ENCODE data around the gene SLC39A10. TPM values are rescaled to one million over a fixed set of nuclear protein-coding genes. Genes with fewer than 3 reads are reported as not detected.
A peak's percentile ranks its signal among the peaks of the same experiment; 100 is the strongest.

Gene SLC39A10, protein sequence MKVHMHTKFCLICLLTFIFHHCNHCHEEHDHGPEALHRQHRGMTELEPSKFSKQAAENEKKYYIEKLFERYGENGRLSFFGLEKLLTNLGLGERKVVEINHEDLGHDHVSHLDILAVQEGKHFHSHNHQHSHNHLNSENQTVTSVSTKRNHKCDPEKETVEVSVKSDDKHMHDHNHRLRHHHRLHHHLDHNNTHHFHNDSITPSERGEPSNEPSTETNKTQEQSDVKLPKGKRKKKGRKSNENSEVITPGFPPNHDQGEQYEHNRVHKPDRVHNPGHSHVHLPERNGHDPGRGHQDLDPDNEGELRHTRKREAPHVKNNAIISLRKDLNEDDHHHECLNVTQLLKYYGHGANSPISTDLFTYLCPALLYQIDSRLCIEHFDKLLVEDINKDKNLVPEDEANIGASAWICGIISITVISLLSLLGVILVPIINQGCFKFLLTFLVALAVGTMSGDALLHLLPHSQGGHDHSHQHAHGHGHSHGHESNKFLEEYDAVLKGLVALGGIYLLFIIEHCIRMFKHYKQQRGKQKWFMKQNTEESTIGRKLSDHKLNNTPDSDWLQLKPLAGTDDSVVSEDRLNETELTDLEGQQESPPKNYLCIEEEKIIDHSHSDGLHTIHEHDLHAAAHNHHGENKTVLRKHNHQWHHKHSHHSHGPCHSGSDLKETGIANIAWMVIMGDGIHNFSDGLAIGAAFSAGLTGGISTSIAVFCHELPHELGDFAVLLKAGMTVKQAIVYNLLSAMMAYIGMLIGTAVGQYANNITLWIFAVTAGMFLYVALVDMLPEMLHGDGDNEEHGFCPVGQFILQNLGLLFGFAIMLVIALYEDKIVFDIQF
- 15.2 TPM for polyA plus RNA-seq (2012; ENCODE audit: insufficient read depth, insufficient read length)

DNA sequence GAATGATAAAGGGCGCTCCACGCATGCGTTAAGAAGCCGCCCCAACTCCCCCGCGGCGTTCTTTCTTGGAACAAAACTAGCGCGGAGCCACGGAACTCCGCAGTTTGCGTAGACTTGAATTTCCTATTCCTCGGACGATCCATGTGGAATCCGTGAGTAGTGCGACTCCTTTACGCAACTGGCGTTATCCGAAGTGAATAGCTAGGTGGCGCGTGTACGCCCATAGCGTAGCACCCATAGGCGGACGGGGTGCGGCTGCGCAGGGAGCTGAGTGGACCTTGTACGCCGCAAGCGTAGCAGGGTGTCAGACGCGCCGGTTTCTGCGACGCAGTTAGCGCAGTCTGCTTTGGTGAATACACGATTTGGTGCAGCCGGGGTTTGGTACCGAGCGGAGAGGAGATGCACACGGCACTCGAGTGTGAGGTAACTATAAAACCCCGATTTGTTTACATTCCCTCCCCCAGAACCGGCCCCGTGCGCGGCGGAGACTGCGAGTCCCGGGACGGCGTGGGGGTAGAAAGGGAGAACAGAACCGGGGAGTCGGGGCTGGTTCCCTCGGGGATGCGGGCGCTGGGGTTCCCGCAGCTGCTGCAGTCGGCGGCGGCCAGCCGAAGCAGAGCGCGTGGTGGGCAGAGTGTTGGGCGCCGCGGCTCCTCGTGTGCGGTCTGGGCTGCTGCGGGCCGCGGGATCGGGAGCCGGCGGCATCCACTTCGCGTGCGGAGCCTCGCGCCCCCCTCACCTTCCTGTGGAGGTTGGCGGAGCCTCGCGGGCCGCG, at the start of gene SLC39A10:
SLC39A10 (plus strand) TSS at position 368 of the 775 bp plus-strand sequence. CDS start 22,817 bp downstream, outside the sequence.
- peak within 1 kb of the TSS; percentile 75 for H3K4me3 ChIP-seq (ENCODE audit: low read length)
- DNase-seq (ENCODE audit: low read depth, low spot score), result peak; percentile 96

DNA sequence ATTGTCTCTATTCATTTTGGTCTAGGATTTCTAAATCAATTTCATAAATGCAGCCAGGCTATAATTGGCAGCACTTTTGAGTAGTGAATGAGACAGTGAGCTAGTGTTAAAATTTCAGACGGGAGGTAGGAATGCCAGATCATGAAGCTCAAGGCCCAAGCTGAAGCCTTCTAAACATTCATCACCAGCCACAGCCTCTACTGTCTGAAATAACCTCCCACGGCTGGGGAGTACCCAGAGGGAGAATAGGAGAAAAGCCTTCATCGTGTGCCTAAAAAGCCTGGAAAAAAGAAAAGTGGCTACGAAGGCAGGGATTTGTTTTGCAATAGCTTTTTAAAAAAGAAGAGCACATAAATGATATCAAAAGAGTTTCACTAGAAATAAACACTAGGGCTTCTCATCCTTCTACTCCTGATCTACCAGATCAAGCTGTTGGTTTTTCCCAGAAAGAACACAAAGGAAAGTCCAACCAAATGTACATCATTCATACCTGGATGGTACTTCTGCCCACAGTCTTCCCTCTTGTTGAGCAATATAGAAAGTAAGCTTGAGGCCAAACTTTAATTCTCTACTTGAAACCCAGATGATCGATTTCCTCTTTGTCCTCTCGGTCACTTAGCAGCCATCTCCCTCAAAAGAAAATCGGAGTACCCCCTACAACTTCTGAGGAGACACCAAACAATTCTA, 48.1 kb upstream of the SLC39A10 start:
- no peak overlapping the region for H3K4me3 ChIP-seq (ENCODE audit: low read length)
- no peak for DNase-seq (ENCODE audit: low read depth, low spot score)

DNA sequence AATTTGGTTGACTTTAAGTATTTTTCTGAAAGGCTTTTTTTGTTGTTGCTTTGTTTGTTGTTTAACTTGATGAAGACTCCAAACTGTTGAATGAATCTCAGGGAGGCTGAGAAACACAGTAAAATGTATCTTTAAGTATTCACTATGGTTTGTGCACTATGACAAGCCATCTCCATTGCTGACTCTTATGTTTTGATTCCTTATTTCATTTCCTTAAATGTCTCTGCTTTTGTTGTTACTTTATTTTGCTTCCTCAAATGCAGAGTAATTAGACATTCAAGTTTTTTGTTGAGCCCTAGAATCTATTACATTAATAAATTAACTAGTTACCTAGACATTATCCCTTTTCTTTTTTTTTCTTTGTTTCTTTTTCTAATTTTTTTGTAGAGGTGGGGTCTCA, 46.3 kb upstream of the SLC39A10 start:
- no peak for DNase-seq (ENCODE audit: low read depth, low spot score)
- H3K4me3 ChIP-seq (ENCODE audit: low read length), result no peak overlapping the region

DNA sequence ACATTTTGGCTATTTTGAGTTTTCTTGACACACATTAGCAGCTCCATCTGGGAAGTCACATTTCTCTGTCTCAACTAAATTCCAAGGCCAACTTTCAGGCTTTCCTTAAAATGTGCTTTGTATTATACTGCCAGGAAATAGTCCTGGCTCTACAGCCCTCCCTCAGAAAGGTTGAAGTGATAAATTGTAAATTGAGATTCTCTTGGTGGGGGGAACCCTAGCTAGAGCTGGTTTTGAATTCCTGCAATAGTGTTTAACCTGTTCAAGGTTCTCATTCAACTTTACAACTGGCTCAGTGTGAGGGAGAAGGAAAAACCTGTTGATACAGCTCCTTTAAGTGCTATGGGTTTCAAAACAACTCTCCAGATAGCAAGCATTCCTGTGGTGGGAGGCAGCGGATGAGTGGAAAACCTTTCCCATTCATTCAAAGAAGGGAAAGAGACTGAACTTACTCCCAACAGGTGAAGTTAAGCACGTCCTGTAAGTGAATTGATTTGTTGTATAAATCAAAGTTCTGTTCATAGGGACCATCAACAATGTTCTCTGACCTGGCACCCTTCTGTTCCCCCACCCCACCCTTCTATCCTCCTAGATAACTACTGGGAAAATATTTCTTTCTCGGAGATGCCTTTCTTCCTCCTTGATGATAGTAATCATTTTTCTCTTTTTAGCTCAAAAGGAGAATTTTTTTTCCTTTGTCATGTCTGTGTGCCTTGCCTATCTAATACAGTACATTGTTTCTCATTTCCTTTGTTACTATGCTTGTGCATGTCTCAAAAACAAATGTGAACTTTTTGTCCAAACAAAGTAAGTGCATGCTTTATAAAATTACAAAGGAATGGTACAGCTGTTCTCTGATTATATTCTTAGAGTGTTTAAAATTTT, 44.2 kb upstream of the SLC39A10 start:
- no peak overlapping the region for H3K4me3 ChIP-seq (ENCODE audit: low read length)
- no peak for DNase-seq (ENCODE audit: low read depth, low spot score)

DNA sequence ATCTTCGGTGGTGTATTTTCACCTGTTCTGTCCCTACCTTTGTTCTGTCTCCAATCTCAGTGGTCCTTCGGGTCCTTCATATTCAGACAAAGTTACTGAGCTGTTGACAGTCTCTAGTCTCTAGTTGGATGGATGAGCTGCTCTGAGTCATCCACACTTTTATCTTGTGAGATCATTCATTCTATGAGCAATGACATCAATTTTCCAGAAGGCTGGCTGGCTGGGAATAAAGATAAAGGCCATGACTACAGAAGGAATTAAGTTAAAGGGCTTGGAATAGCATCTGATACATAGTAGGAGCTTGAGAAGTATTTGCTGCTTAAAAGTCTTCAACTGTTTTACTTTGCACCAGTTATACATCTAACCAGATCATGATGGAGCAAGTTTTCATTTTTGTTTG, 43.1 kb upstream of the SLC39A10 start:
- no peak for DNase-seq (ENCODE audit: low read depth, low spot score)
- no peak overlapping the region for H3K4me3 ChIP-seq (ENCODE audit: low read length)

DNA sequence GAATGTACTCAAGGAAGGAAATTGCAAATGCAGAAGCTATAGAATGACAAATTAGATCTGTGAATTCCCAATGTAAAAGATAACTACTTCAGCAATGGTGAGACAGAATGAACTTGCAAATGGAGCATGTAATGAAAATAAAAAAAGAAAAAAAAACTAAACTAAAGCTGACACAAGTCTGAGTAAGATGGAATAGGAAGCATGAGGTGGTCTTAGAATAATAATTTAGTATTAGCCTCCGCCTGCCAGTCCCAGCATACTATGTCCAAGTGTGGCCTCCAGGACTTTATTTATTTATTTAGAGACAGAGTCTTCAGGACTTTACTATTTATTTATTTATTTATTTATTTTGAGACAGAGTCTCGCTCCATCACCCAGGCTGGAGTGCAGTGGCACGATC, 37.4 kb upstream of the SLC39A10 start:
- DNase-seq (ENCODE audit: low read depth, low spot score), result no peak
- H3K4me3 ChIP-seq (ENCODE audit: low read length), result no peak overlapping the region

DNA sequence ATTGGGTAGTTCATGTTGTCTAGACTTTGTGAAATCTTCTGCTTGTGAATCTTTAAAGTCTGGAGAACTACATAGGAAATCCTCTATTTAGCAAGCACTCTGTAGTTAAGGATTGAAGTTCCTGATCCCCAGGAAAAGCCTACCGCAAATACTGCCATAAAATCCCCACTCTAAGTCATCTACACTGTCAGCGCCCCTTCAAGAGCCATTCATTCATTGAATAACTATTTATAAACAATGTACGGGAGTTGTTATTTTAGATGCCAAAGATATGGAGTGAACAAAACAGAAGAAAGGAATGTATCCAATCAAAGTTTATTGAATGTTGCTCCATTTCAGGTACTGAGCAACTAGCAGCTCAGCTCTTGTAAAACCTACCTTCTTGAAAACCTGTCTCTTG, 36.5 kb upstream of the SLC39A10 start:
- no peak for DNase-seq (ENCODE audit: low read depth, low spot score)
- no peak overlapping the region for H3K4me3 ChIP-seq (ENCODE audit: low read length)

DNA sequence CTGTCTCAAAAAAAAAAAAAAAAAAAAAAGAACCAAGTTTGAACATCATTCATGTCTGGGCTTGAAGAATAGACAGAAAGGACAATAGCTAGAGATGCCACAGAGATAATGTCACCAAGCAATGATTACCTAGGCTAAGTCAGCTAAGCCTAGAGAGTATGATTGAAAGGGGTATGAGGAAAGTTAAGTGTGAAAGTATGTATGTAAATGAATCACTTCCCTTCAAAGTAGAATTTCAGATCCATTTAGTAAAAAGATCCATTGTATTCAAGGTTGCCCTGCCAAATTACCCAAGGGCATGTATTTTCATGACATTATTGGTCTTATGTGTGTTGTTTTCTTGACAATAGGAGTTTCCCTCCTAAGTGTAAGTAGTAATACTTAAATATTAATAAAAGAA, 34.1 kb upstream of the SLC39A10 start:
- DNase-seq (ENCODE audit: low read depth, low spot score), result no peak
- H3K4me3 ChIP-seq (ENCODE audit: low read length), result no peak overlapping the region

DNA sequence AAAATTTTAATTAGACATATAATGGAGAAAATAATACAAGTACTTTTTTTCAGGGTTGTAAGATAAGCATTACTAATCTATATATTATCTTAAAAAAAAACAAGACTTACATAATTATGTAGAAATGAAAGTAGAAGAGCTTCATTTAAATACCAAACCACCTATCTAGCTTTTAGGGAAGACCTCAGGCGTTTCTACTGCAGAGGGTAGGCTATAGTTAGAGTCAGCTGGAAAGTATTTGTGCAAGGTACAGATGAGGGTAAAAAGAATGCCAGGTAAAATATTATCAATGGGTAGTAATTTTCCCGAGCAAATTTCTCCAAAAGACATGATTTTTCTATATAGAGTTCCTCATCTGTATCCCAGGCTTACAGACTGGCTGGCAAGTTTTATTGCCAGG, 30.5 kb upstream of the SLC39A10 start:
- DNase-seq (ENCODE audit: low read depth, low spot score), result no peak
- H3K4me3 ChIP-seq (ENCODE audit: low read length), result no peak overlapping the region

DNA sequence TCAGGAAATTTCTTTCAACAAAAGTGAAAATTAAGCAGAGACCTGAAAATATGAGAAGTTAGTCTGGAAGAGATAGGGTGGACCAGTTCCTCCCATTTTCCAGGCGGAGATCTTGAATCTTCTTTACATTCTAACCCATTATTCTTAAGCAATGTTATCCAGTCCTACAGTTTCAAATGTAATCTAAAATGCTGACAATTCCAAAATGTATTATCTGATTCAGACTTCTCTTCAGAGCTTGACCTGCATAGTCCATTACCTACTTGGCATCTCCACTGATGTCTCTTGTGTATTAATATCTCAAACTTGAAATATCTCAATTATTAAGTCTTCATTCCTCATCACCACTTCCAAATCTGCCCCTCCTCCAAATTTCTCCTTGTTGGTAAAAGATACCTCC, 28.4 kb upstream of the SLC39A10 start:
- no peak for DNase-seq (ENCODE audit: low read depth, low spot score)
- no peak overlapping the region for H3K4me3 ChIP-seq (ENCODE audit: low read length)

DNA sequence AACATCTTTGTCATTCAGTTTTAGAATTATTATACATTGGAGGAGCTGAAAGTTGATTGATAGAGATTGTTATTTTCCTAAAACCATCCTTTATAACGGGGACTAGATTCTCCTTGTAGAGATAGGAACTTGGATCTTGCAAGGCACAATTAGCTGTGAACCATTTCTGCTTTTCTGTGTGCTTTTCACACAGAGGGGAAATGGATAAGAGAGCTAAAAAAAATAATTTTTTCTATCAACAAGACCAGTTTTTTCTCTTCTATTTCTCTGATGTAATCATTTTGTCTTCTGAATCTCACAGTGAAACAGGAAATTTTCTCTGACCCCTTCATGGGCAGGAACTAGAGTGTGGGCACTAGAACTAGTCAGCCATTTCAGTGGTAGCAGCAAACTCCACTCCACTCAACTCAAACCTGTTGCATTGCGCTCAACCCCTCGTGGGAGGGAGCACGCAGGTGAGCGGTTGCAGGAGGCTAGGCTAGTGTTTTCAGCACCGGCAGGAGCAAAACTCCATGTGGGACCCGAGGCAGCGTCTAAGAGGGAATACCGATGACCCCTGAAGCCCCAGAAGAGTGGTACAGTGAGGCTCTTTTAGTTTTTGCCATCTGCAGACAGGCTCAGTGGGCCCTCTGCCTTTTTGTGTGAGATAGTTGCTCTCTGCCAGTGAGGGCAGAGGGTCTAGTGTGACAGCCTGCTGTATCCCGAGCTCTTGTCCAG, 24.0 kb upstream of the SLC39A10 start:
- no peak for DNase-seq (ENCODE audit: low read depth, low spot score)
- H3K4me3 ChIP-seq (ENCODE audit: low read length), result no peak overlapping the region

DNA sequence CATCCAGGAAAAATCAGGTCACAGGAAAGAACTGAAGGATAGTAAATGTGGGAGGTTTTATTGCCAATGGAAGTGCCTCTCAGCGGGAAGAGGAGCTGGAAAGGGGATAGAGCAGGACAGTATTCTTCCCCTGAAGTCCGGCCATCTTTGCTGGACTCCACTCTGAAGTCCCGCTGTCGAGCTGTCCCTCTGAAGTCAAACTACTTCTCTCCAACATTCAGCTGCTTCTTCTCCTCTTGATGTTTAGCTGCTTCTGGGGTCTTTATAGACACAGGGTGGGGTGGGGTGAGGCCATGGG, 23.5 kb upstream of the SLC39A10 start:
- DNase-seq (ENCODE audit: low read depth, low spot score), result no peak
- no peak overlapping the region for H3K4me3 ChIP-seq (ENCODE audit: low read length)

DNA sequence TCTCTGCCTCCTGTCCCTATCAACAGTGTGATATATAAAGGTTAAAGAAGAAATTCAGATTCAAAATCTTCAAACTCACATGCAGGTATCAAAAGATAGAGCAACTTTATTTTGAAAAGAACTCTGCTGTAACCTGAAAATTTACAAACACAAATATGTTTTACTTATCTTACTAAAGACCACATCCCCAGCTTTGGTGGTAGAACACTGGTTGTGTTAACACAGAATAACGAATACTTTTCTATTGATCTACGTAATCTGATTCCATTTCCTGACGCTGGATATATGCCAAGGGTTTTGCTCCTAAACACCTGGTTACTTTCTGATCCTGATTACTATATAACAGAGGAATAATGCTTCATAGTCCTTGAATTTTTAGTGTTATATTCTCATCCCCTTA, 23.1 kb upstream of the SLC39A10 start:
- DNase-seq (ENCODE audit: low read depth, low spot score), result peak; percentile 48
- H3K4me3 ChIP-seq (ENCODE audit: low read length), result no peak overlapping the region

DNA sequence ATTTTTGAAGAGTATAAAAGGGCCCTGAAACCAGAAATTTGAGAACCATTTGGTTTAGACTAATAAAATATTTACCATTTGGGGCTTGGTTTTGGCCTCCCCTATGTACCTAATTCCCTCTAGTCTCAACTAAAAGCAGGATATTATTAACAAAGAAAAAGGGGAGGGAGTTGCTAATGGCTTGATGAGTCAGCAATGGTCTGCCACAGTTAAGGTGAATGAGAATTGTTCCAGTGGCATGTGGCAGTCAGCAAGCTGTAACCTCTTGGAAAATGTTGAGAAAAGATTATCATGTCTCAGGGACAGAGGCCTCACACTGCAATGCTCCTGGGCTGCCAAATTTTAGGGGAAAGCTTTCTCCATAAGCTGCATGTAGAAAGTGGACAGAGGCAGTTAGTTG, 20.1 kb upstream of the SLC39A10 start:
- DNase-seq (ENCODE audit: low read depth, low spot score), result no peak
- H3K4me3 ChIP-seq (ENCODE audit: low read length), result no peak overlapping the region

DNA sequence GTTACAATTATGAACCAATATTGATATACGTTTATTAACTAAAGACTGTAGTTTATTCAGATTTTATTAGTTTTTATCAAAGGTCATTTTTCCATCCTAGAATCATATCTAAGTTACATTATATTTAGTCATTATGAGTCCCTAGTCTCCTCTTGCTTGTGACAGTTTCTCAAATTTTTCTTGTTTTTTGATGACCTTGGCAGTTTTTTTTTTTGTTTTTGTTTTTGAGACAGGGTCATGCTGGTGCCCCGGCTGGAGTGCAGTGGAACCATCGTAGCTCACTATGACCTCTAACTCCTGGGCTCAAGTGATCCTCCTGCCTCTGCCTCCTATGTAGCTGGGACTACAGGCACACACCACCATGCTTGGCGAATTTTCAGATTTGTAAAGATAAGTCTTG, 18.3 kb upstream of the SLC39A10 start:
- no peak for DNase-seq (ENCODE audit: low read depth, low spot score)
- H3K4me3 ChIP-seq (ENCODE audit: low read length), result no peak overlapping the region

DNA sequence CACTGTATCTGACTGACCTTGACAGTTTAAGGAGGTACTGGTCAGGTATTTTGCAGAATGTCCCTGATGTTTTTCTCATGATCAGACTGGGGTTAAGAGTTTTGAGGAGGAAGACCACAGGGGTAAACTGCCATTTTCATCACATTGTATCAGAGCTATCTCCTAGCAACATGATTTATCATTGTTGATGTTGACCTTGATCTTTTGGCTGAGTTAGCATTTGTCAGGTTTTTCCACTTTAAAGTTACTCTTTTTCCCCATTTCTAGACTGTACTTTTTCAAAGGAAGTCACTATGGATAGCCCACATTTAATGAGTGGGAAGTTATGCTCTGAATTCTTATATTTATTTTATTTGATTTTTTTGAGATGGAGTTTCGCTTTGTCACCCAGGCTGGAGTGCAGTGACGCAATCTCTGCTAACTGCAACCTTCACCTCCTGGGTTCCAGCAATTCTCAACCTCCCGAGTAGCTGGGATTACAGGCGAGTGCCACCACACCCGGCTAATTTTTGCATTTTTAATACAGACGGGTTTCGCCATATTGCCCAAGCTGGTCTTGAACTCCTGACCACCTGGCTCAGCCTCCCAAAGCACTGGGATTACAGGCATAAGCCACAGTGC, 17.7 kb upstream of the SLC39A10 start:
- no peak for DNase-seq (ENCODE audit: low read depth, low spot score)
- no peak overlapping the region for H3K4me3 ChIP-seq (ENCODE audit: low read length)

DNA sequence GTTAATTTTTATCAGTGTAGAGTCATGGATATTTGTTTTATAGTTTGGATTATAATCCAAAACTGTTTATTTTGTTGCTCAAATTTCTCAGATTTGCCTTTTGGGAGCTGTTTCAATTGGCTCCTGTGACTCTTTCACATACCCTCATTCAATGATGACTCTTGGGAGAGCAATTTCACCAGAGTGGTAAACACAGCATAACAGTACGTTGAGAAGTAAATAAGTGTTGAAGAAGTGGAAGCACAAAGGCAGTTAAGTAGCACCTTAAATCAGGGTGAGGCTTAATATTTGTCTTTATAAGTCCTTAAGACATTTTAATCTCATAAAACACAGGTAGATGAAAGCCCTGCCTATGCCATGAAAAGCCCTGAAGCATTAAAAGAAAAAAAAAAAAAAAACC, 17.1 kb upstream of the SLC39A10 start:
- no peak for DNase-seq (ENCODE audit: low read depth, low spot score)
- H3K4me3 ChIP-seq (ENCODE audit: low read length), result no peak overlapping the region
